Prostate gland (tissue), 2 donors: ENCODE results near the gene GABARAPL2. TPM values are rescaled to one million over a fixed set of nuclear protein-coding genes. Genes with fewer than 3 reads are reported as not detected.
"Not testable (repeated sequence)": the region's sequence is repeated elsewhere in the genome, so short reads cannot be mapped to it uniquely, and the experiment has no call there.

Experiments
- DNase-seq: peaks from one replicate; pipeline ENCODE4 v3.0.0-alpha.2; 2019; ENCODE audit warnings: low spot score
- H3K27ac ChIP-seq, 2 donors: fragments of 200-600 bp; sonication (generic); 2 replicates each; pipeline ENCODE4 v1.5.1; 2017 to 2019
- H3K27me3 ChIP-seq: fragments of 200-600 bp; sonication (generic); replicated peaks from 2 replicates; pipeline ENCODE4 v1.5.1; 2019; ENCODE audit not compliant: insufficient read depth
- H3K36me3 ChIP-seq, 2 donors: fragments of 200-600 bp; sonication (generic); 1 replicate in 1 of 2; 2 replicates in 1 of 2; pipeline versions ENCODE4 v1.5.1 to v1.8.1; 2017 to 2019
- H3K4me1 ChIP-seq: fragments of 200-600 bp; sonication (generic); replicated peaks from 2 replicates; pipeline ENCODE4 v1.5.1; 2019
- H3K4me3 ChIP-seq, 2 donors: fragments of 200-600 bp; sonication (generic); 2 replicates each; pipeline ENCODE4 v1.5.1; 2017 to 2019
- H3K9me3 ChIP-seq: fragments of 200-600 bp; sonication (generic); 2 replicates; pipeline ENCODE4 v1.5.1; 2017
- CTCF ChIP-seq, 4 experiments: fragments of 200-600 bp in 2 of 4; fragments of 450-650 bp in 2 of 4; sonication (generic) in 2 of 4; IDR thresholded peaks; 1 replicate in 3 of 4; 2 replicates in 1 of 4; pipeline ENCODE4 v1.5.1; 2016 to 2019; ENCODE audit warnings: antibody characterized with exemption in 4 of 4, mild to moderate bottlenecking in 2 of 4, moderate library complexity in 2 of 4
- POLR2A ChIP-seq: fragments of 450-650 bp; IDR thresholded peaks from one replicate; pipeline ENCODE4 v1.6.1; 2016; ENCODE audit warnings: antibody characterized with exemption, mild to moderate bottlenecking
- POLR2AphosphoS5 ChIP-seq: sonication (generic); formaldehyde crosslinking; IDR thresholded peaks from one replicate; pipeline ENCODE4 v1.6.1; 2017; ENCODE audit warnings: antibody characterized with exemption
- WGBS: methylation state at CpG from one replicate; pipeline ENCODE4 v1.1.5; 2018; 5-methylcytosine and 5-hydroxymethylcytosine counted together
- intact Hi-C: fragments of 100-400 bp; cut with DNase I; formaldehyde crosslinking; loops from one replicate; pipeline ENCODE4 v1.14.2; 2022
- total RNA-seq, 2 donors: library from RNA; depleted of rRNA; stranded (reverse); fragments of >200 nt; gene quantifications; one replicate each; pipeline ENCODE4 v1.1.0, GENCODE V29; 2016

The GABARAPL2 gene
- total RNA-seq, 2 donors from 2014 or later: 107 to 169 TPM

GRCh38 chr16:75534560-75535205 lies 31.5 kb upstream of the GABARAPL2 start:
- intact Hi-C loops: no loop called here
- H3K9me3 ChIP-seq: no peaks in the 10 kb centered on the region
- no peaks in the 10 kb centered on the region for H3K36me3 ChIP-seq
- H3K27ac ChIP-seq: no peak overlapping the region
- WGBS: 79% methylated on average over 19 of the region's 19 CpGs
- no peak for TF ChIP-seq POLR2A
- no peak for TF ChIP-seq POLR2AphosphoS5
- no peak for TF ChIP-seq CTCF (IDR thresholded peaks at IDR 0.05)
- no peaks in the 10 kb centered on the region for H3K4me1 ChIP-seq
- DNase-seq: no peak
- no peak overlapping the region for H3K4me3 ChIP-seq
- H3K27me3 ChIP-seq: no peaks in the 10 kb centered on the region

- TF ChIP-seq CTCF (IDR thresholded peaks at IDR 0.05): no peak
- TF ChIP-seq POLR2AphosphoS5: no peak
- no peak for TF ChIP-seq POLR2A
- intact Hi-C loops: no loop called here
- 73% methylated on average over 30 of the region's 34 CpGs for WGBS
Observed at GRCh38 chr16:75535211-75535843, 30.9 kb upstream of the GABARAPL2 start.

GRCh38 chr16:75535901-75536300 lies 30.3 kb upstream of the GABARAPL2 start, which contains the start of gene CHST5:
TSS of gene CHST5 (minus strand) at chr16:75536108. CDS start at chr16:75530384, 5,724 bp downstream.
- DNase-seq: no peak
- no peaks in the 10 kb centered on the region for H3K9me3 ChIP-seq
- H3K36me3 ChIP-seq: no peaks in the 10 kb centered on the region
- H3K4me3 ChIP-seq: no peak within 1 kb of the TSS
- no peaks in the 10 kb centered on the region for H3K4me1 ChIP-seq
- TF ChIP-seq POLR2AphosphoS5 (no peak), CTCF (IDR thresholded peaks at IDR 0.05) (no peak), POLR2A (no peak)
- no peak within 1 kb of the TSS for H3K27ac ChIP-seq
- H3K27me3 ChIP-seq: no peaks in the 10 kb centered on the region
- intact Hi-C loops: no loop called here
- WGBS: 96% methylated on average over 7 of the region's 7 CpGs

More at GRCh38 chr16:75535211-75535843, 30.9 kb upstream of the GABARAPL2 start:
- no peaks in the 10 kb centered on the region for H3K27me3 ChIP-seq
- H3K4me3 ChIP-seq: no peak overlapping the region
- DNase-seq: no peak
- H3K27ac ChIP-seq: no peak overlapping the region
- no peaks in the 10 kb centered on the region for H3K9me3 ChIP-seq
- no peaks in the 10 kb centered on the region for H3K4me1 ChIP-seq
- no peaks in the 10 kb centered on the region for H3K36me3 ChIP-seq

- TF ChIP-seq CTCF (IDR thresholded peaks at IDR 0.05) (no peak), POLR2A (no peak), POLR2AphosphoS5 (no peak)
- no peak overlapping the region for H3K27ac ChIP-seq
- no peak for DNase-seq
- H3K36me3 ChIP-seq: no peaks in the 10 kb centered on the region
- WGBS: 93% methylated on average over 4 of the region's 4 CpGs
- H3K9me3 ChIP-seq: no peaks in the 10 kb centered on the region
- H3K4me1 ChIP-seq: no peaks in the 10 kb centered on the region
- intact Hi-C loops: no loop called here
- H3K27me3 ChIP-seq: no peaks in the 10 kb centered on the region
- H3K4me3 ChIP-seq: no peak overlapping the region
Observed at GRCh38 chr16:75537776-75538175, 28.4 kb upstream of the GABARAPL2 start.

- H3K36me3 ChIP-seq: not testable (repeated sequence)
- WGBS: 39% methylated on average over 8 of the region's 10 CpGs
Observed at GRCh38 chr16:75538882-75539565, 27.2 kb upstream of the GABARAPL2 start.

More at GRCh38 chr16:75538882-75539565, 27.2 kb upstream of the GABARAPL2 start:
- H3K4me1 ChIP-seq, H3K27me3 ChIP-seq, intact Hi-C loops, H3K4me3 ChIP-seq, DNase-seq, H3K9me3 ChIP-seq, H3K27ac ChIP-seq: not testable (repeated sequence)
